Choroid plexus epithelial cell (primary cell): Measurements from ENCODE around the gene TMEM81.

Source experiments
- DNase-seq: peaks from one replicate; pipeline ENCODE4 v3.0.0-alpha.2; 2010; ENCODE audit warnings: low read depth
- H3K4me3 ChIP-seq: 2 replicates; pipeline ENCODE4 v1.5.1; 2011; ENCODE audit warnings: low read depth, mild to moderate bottlenecking, control low read depth, low read length, moderate library complexity
- TF ChIP-seq, protein P1 (sequence below): conservative IDR thresholded peaks from 2 replicates; pipeline ENCODE4 v1.5.1; 2011; ENCODE audit warnings: low read depth, mild to moderate bottlenecking, control low read depth, inconsistent platforms, low read length, moderate library complexity

TMEM81 gene

DNA sequence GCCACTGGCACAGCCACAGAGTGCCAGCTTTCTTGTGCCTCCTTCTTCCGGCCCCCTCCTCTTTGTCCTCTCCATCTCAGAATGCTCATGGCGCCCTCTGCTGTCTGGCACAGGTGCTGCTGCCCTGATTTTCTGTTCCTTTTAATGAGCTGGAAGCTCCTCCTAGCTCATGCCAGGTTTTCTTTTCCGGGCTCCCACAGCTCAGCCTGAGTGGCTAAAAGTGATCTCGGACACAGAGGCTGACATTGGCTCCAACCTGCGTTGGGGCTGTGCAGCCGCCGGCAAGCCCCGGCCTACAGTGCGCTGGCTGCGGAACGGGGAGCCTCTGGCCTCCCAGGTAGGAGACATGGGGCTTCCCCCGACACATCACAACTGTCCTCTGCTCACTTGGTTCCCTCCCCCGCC is 22.6 kb downstream of the TMEM81 start:
- peak; percentile 74 for DNase-seq
- H3K4me3 ChIP-seq = no peak overlapping the region
- TF ChIP-seq, protein P1, sequence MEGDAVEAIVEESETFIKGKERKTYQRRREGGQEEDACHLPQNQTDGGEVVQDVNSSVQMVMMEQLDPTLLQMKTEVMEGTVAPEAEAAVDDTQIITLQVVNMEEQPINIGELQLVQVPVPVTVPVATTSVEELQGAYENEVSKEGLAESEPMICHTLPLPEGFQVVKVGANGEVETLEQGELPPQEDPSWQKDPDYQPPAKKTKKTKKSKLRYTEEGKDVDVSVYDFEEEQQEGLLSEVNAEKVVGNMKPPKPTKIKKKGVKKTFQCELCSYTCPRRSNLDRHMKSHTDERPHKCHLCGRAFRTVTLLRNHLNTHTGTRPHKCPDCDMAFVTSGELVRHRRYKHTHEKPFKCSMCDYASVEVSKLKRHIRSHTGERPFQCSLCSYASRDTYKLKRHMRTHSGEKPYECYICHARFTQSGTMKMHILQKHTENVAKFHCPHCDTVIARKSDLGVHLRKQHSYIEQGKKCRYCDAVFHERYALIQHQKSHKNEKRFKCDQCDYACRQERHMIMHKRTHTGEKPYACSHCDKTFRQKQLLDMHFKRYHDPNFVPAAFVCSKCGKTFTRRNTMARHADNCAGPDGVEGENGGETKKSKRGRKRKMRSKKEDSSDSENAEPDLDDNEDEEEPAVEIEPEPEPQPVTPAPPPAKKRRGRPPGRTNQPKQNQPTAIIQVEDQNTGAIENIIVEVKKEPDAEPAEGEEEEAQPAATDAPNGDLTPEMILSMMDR = peak; percentile 97

- no peak for DNase-seq
- no peak overlapping the region for H3K4me3 ChIP-seq
- TF ChIP-seq, protein P1 = no peak
Measured at GRCh38 chr1:205061227-205061626, 23.0 kb downstream of the TMEM81 start.

- H3K4me3 ChIP-seq = no peak overlapping the region
- DNase-seq = no peak
- TF ChIP-seq, protein P1 = no peak
Measured at GRCh38 chr1:205060746-205061145, 23.5 kb downstream of the TMEM81 start.

- TF ChIP-seq, protein P1 = no peak
- DNase-seq = no peak
- no peak overlapping the region for H3K4me3 ChIP-seq
Measured at GRCh38 chr1:205059660-205060059, 24.6 kb downstream of the TMEM81 start.

- TF ChIP-seq, protein P1 = no peak
Measured at GRCh38 chr1:205058853-205059252, 25.4 kb downstream of the TMEM81 start.

GRCh38 chr1:205057808-205058575 is 26.3 kb downstream of the TMEM81 start:
- H3K4me3 ChIP-seq = no peak overlapping the region
- TF ChIP-seq, protein P1 = no peak
- DNase-seq = no peak

More at GRCh38 chr1:205058853-205059252, 25.4 kb downstream of the TMEM81 start:
- H3K4me3 ChIP-seq = no peak overlapping the region
- DNase-seq = no peak
